ENCODE data around the gene DDX50. TPM values are rescaled to one million over a fixed set of nuclear protein-coding genes. Genes with fewer than 3 reads are reported as not detected.

Gene DDX50
- total and polyA plus RNA-seq, 5 donors from 2014 or later = 36.6 to 47.3 (median 39.7) TPM

- H3K9me3 ChIP-seq (ENCODE audit: control insufficient read depth in 2 of 2, low read length in 2 of 2) = no peaks in the 10 kb centered on the region
- Mint-ChIP-seq H3K9me3 (no peaks in the 10 kb centered on the region), H3K4me1 (no peaks in the 10 kb centered on the region), H3K27me3 (peaks cover 4% of the 10 kb centered on the region), H3K36me3 (no peaks in the 10 kb centered on the region), H3K4me3 (no peak overlapping the region), H3K27ac (no peak overlapping the region)
- no peak overlapping the region for H3K4me3 ChIP-seq (ENCODE audit: low read depth, low read length)
- H3K27me3 ChIP-seq (ENCODE audit: control insufficient read depth, insufficient read depth, low read length) = peaks cover 5% of the 10 kb centered on the region
- no peak for DNase-seq
- no peak overlapping the region for H3K27ac ChIP-seq (ENCODE audit: insufficient read depth, low read length, poor library complexity, severe bottlenecking)
- no peaks in the 10 kb centered on the region for H3K4me1 ChIP-seq (ENCODE audit: control insufficient read depth, insufficient read depth, low read length, poor library complexity, severe bottlenecking)
- ATAC-seq (ENCODE audit: low read depth in 2 of 2) = no peak
- no peaks in the 10 kb centered on the region for H3K36me3 ChIP-seq (ENCODE audit: control insufficient read depth, insufficient read depth, low read length)
Measured at GRCh38 chr10:68879628-68880027, 21.5 kb upstream of the DDX50 start.

DNA sequence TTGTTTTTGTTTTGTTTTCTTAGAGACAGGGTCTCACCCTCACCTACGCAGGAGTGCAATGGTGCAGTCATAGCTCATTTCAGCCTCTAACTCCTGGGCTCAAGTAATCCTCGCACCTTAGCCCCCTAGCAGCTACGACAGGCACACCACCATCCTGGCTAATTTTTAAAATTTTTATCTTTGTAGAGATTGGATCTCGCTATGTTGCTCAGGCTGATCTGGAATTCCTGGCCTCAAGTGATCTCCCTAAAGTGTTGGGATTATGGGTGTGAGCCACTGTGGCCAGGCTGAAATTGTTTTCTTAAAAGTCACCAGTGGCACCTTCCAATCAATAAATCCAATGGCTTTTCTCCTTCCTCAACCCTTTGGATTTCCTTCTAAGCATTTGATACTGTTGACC lies 20.9 kb upstream of the DDX50 start:
- H3K4me1 Mint-ChIP-seq = no peaks in the 10 kb centered on the region
- no peaks in the 10 kb centered on the region for H3K9me3 ChIP-seq (ENCODE audit: control insufficient read depth in 2 of 2, low read length in 2 of 2)
- H3K27me3 Mint-ChIP-seq = peaks cover 4% of the 10 kb centered on the region
- H3K27me3 ChIP-seq (ENCODE audit: control insufficient read depth, insufficient read depth, low read length) = peaks cover 5% of the 10 kb centered on the region
- H3K9me3 Mint-ChIP-seq = no peaks in the 10 kb centered on the region
- no peaks in the 10 kb centered on the region for H3K4me1 ChIP-seq (ENCODE audit: control insufficient read depth, insufficient read depth, low read length, poor library complexity, severe bottlenecking)
- ATAC-seq (ENCODE audit: low read depth in 2 of 2) (no peak), DNase-seq (no peak)
- H3K36me3 ChIP-seq (ENCODE audit: control insufficient read depth, insufficient read depth, low read length) = no peaks in the 10 kb centered on the region
- H3K4me3 ChIP-seq (ENCODE audit: low read depth, low read length) = no peak overlapping the region
- no peaks in the 10 kb centered on the region for H3K36me3 Mint-ChIP-seq
- H3K27ac Mint-ChIP-seq = no peak overlapping the region
- H3K27ac ChIP-seq (ENCODE audit: insufficient read depth, low read length, poor library complexity, severe bottlenecking) = no peak overlapping the region
- no peak overlapping the region for H3K4me3 Mint-ChIP-seq

- DNase-seq (no peak), ATAC-seq (ENCODE audit: low read depth in 2 of 2) (no peak)
- no peaks in the 10 kb centered on the region for H3K27me3 ChIP-seq (ENCODE audit: control insufficient read depth, insufficient read depth, low read length)
- Mint-ChIP-seq H3K36me3 (no peaks in the 10 kb centered on the region), H3K4me1 (peaks cover 0 to 12% (median 4%) of the 10 kb centered on the region in 4 donors), H3K27me3 (peaks cover 13% of the 10 kb centered on the region), H3K27ac (no peak overlapping the region), H3K9me3 (peaks cover 0 to 1% (median 0%) of the 10 kb centered on the region in 7 donors), H3K4me3 (no peak overlapping the region)
- no peaks in the 10 kb centered on the region for H3K36me3 ChIP-seq (ENCODE audit: control insufficient read depth, insufficient read depth, low read length)
- H3K4me3 ChIP-seq (ENCODE audit: low read depth, low read length) = no peak overlapping the region
- no peaks in the 10 kb centered on the region for H3K4me1 ChIP-seq (ENCODE audit: control insufficient read depth, insufficient read depth, low read length, poor library complexity, severe bottlenecking)
- H3K27ac ChIP-seq (ENCODE audit: insufficient read depth, low read length, poor library complexity, severe bottlenecking) = no peak overlapping the region
- H3K9me3 ChIP-seq (ENCODE audit: control insufficient read depth in 2 of 2, low read length in 2 of 2) = no peaks in the 10 kb centered on the region
Measured at GRCh38 chr10:68895041-68895440, 6.1 kb upstream of the DDX50 start.

DNA sequence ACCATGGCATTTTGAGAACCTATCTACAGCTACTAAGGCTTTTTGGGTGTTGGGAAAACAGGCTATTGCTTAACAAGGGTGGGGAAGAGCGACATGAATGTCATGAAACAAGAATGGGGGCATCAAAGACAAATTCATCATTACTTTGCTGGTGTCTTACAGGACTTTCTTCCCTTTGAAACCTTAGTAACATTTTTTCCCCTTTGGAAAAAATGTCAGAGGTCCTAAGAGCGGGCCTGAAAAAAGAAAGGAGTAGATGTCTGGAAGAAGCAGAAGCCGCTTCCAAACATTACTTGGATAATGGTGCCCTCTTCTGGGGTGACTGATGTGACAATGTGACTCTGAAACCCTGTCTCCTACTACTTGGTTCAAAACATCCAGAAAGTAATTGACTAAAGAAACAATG lies 3.8 kb upstream of the DDX50 start:
- Mint-ChIP-seq H3K36me3 (no peaks in the 10 kb centered on the region), H3K4me1 (peaks cover 6 to 32% (median 19%) of the 10 kb centered on the region in 4 donors), H3K27me3 (peaks cover 13% of the 10 kb centered on the region), H3K27ac (no peak overlapping the region), H3K9me3 (peaks cover 0 to 2% (median 0%) of the 10 kb centered on the region in 7 donors), H3K4me3 (peak overlapping the region in 2 of 4 donors; percentile 17 to 92)
- Histone ChIP-seq H3K27me3 (ENCODE audit: control insufficient read depth, insufficient read depth, low read length) (no peaks in the 10 kb centered on the region), H3K4me1 (ENCODE audit: control insufficient read depth, insufficient read depth, low read length, poor library complexity, severe bottlenecking) (peaks cover 17% of the 10 kb centered on the region), H3K4me3 (ENCODE audit: low read depth, low read length) (no peak overlapping the region), H3K27ac (ENCODE audit: insufficient read depth, low read length, poor library complexity, severe bottlenecking) (no peak overlapping the region), H3K9me3 (ENCODE audit: control insufficient read depth in 2 of 2, low read length in 2 of 2) (no peaks in the 10 kb centered on the region), H3K36me3 (ENCODE audit: control insufficient read depth, insufficient read depth, low read length) (no peaks in the 10 kb centered on the region)
- DNase-seq (peak; percentile 12 to 62 (median 49)), ATAC-seq (ENCODE audit: low read depth in 2 of 2) (no peak)

GRCh38 chr10:68899186-68899745 lies 1.8 kb upstream of the DDX50 start:
- no peaks in the 10 kb centered on the region for H3K36me3 ChIP-seq (ENCODE audit: control insufficient read depth, insufficient read depth, low read length)
- no peak for DNase-seq
- no peaks in the 10 kb centered on the region for H3K9me3 ChIP-seq (ENCODE audit: control insufficient read depth in 2 of 2, low read length in 2 of 2)
- H3K27ac Mint-ChIP-seq = peak overlapping the region; percentile 98 to 100 (median 99)
- H3K27me3 ChIP-seq (ENCODE audit: control insufficient read depth, insufficient read depth, low read length) = no peaks in the 10 kb centered on the region
- ATAC-seq (ENCODE audit: low read depth in 2 of 2) = no peak
- H3K9me3 Mint-ChIP-seq = peaks cover 0 to 2% (median 0%) of the 10 kb centered on the region in 7 donors
- H3K4me3 Mint-ChIP-seq = peak overlapping the region; percentile 76 to 98 (median 98)
- no peaks in the 10 kb centered on the region for H3K36me3 Mint-ChIP-seq
- H3K27me3 Mint-ChIP-seq = peaks cover 8% of the 10 kb centered on the region
- H3K4me1 Mint-ChIP-seq = peaks cover 12 to 48% (median 33%) of the 10 kb centered on the region in 4 donors
- H3K4me3 ChIP-seq (ENCODE audit: low read depth, low read length) = no peak overlapping the region
- no peak overlapping the region for H3K27ac ChIP-seq (ENCODE audit: insufficient read depth, low read length, poor library complexity, severe bottlenecking)
- H3K4me1 ChIP-seq (ENCODE audit: control insufficient read depth, insufficient read depth, low read length, poor library complexity, severe bottlenecking) = peaks cover 32% of the 10 kb centered on the region

- DNase-seq (no peak), ATAC-seq (ENCODE audit: low read depth in 2 of 2) (peak in 1 of 2 donors; percentile 41)
- H3K27me3 Mint-ChIP-seq = peaks cover 5% of the 10 kb centered on the region
- no peaks in the 10 kb centered on the region for H3K9me3 ChIP-seq (ENCODE audit: control insufficient read depth in 2 of 2, low read length in 2 of 2)
- peaks cover 35% of the 10 kb centered on the region for H3K4me1 ChIP-seq (ENCODE audit: control insufficient read depth, insufficient read depth, low read length, poor library complexity, severe bottlenecking)
- H3K27ac ChIP-seq (ENCODE audit: insufficient read depth, low read length, poor library complexity, severe bottlenecking) = peak overlapping the region; percentile 98
- no peaks in the 10 kb centered on the region for H3K27me3 ChIP-seq (ENCODE audit: control insufficient read depth, insufficient read depth, low read length)
- H3K36me3 ChIP-seq (ENCODE audit: control insufficient read depth, insufficient read depth, low read length) = no peaks in the 10 kb centered on the region
- H3K4me1 Mint-ChIP-seq = peaks cover 12 to 61% (median 40%) of the 10 kb centered on the region in 4 donors
- H3K27ac Mint-ChIP-seq = peak overlapping the region; percentile 98 to 100 (median 99)
- H3K36me3 Mint-ChIP-seq = no peaks in the 10 kb centered on the region
- peak overlapping the region; percentile 97 to 98 (median 98) for H3K4me3 Mint-ChIP-seq
- peak overlapping the region; percentile 97 for H3K4me3 ChIP-seq (ENCODE audit: low read depth, low read length)
- peaks cover 0 to 2% (median 0%) of the 10 kb centered on the region in 7 donors for H3K9me3 Mint-ChIP-seq
Measured at GRCh38 chr10:68900427-68901104, 549 bp upstream of the DDX50 start.

- no peak for ATAC-seq (ENCODE audit: low read depth in 2 of 2)
- peaks cover 11% of the 10 kb centered on the region for H3K36me3 ChIP-seq (ENCODE audit: control insufficient read depth, insufficient read depth, low read length)
- Mint-ChIP-seq H3K27ac (peak overlapping the region; percentile 48 to 99 (median 84)), H3K27me3 (no peaks in the 10 kb centered on the region), H3K4me3 (peak overlapping the region; percentile 97 to 98 (median 98)), H3K4me1 (peaks cover 23 to 77% (median 47%) of the 10 kb centered on the region in 4 donors), H3K9me3 (peaks cover 0 to 2% (median 0%) of the 10 kb centered on the region in 7 donors), H3K36me3 (peaks cover 11% of the 10 kb centered on the region)
- H3K27ac ChIP-seq (ENCODE audit: insufficient read depth, low read length, poor library complexity, severe bottlenecking) = peak overlapping the region; percentile 98
- H3K27me3 ChIP-seq (ENCODE audit: control insufficient read depth, insufficient read depth, low read length) = no peaks in the 10 kb centered on the region
- H3K4me1 ChIP-seq (ENCODE audit: control insufficient read depth, insufficient read depth, low read length, poor library complexity, severe bottlenecking) = peaks cover 35% of the 10 kb centered on the region
- no peak for DNase-seq
- peak overlapping the region; percentile 97 for H3K4me3 ChIP-seq (ENCODE audit: low read depth, low read length)
- H3K9me3 ChIP-seq (ENCODE audit: control insufficient read depth in 2 of 2, low read length in 2 of 2) = no peaks in the 10 kb centered on the region
Measured at GRCh38 chr10:68902382-68902781, 1.3 kb downstream of the DDX50 start.

Measured in CD4-positive, CD25-positive, alpha-beta regulatory T cell (primary cell).